KBM-7 (cell line): ENCODE results near the gene KCNJ10.
A peak's percentile ranks its signal among the peaks of the same experiment; 100 is the strongest.
"Not testable (repeated sequence)": the region's sequence is repeated elsewhere in the genome, so short reads cannot be mapped to it uniquely, and the experiment has no call there.

Source experiments
- DNase-seq: peaks from one replicate; pipeline ENCODE4 v3.0.0-alpha.2; 2015
- in situ Hi-C: fragments of 300-500 bp; cut with MboI; formaldehyde crosslinking; loops from 2 replicates; pipeline ENCODE4 v1.14.3; 2020; ENCODE audit warnings: low sequenced_read_pairs, low pct_unique_long_range_greater_than_20kb, mixed read lengths

The KCNJ10 gene

GRCh38 chr1:160066829-160067745 is 2.9 kb downstream of the KCNJ10 start:
- DNase-seq, result no peak

GRCh38 chr1:160064746-160065145 is 5.2 kb downstream of the KCNJ10 start:
- in situ Hi-C loops, result no loop called here
- DNase-seq, result no peak

More at GRCh38 chr1:160066829-160067745, 2.9 kb downstream of the KCNJ10 start:
- in situ Hi-C loops, result no loop called here

- in situ Hi-C loops, result no loop called here
- no peak for DNase-seq
These were observed 5.8 kb downstream of the KCNJ10 start for GRCh38 chr1:160064164-160064563.

- no peak for DNase-seq
- in situ Hi-C loops, result no loop called here
These were observed 6.8 kb downstream of the KCNJ10 start for GRCh38 chr1:160063176-160063575.

GRCh38 chr1:160062230-160062532 is 7.8 kb downstream of the KCNJ10 start:
- in situ Hi-C loops, result no loop called here
- no peak for DNase-seq

- in situ Hi-C loops, result no loop called here
- DNase-seq, result no peak
These were observed 8.4 kb downstream of the KCNJ10 start for GRCh38 chr1:160061369-160062229.

- no peak for DNase-seq
These were observed 11.9 kb downstream of the KCNJ10 start for GRCh38 chr1:160058087-160058486.

GRCh38 chr1:160056648-160057169 is 13.3 kb downstream of the KCNJ10 start:
- in situ Hi-C loops, result no loop called here
- DNase-seq, result no peak

More at GRCh38 chr1:160058087-160058486, 11.9 kb downstream of the KCNJ10 start:
- in situ Hi-C loops, result no loop called here

- no peak for DNase-seq
- in situ Hi-C loops, result no loop called here
These were observed 16.2 kb downstream of the KCNJ10 start for GRCh38 chr1:160053548-160054365.

- in situ Hi-C loops, result no loop called here
- no peak for DNase-seq
These were observed 17.0 kb downstream of the KCNJ10 start for GRCh38 chr1:160052936-160053335.

- in situ Hi-C loops, result no loop called here
- DNase-seq, result no peak
These were observed 19.3 kb downstream of the KCNJ10 start for GRCh38 chr1:160050619-160051018.

- in situ Hi-C loops, DNase-seq: not testable (repeated sequence)
These were observed 19.8 kb downstream of the KCNJ10 start for GRCh38 chr1:160050182-160050581.

GRCh38 chr1:160049101-160049500 is 20.9 kb downstream of the KCNJ10 start:
- DNase-seq, result no peak
- in situ Hi-C loops, result no loop called here

GRCh38 chr1:160048335-160048734 is 21.6 kb downstream of the KCNJ10 start:
- in situ Hi-C loops, result no loop called here
- no peak for DNase-seq

GRCh38 chr1:160047111-160047991 is 22.6 kb downstream of the KCNJ10 start:
- in situ Hi-C loops, result no loop called here
- DNase-seq, result no peak

- DNase-seq, result peak; percentile 60
- in situ Hi-C loops, result no loop called here
These were observed 23.4 kb downstream of the KCNJ10 start for GRCh38 chr1:160046494-160047110.

GRCh38 chr1:160045653-160046052 is 24.3 kb downstream of the KCNJ10 start:
- DNase-seq, result no peak
- in situ Hi-C loops, result no loop called here

- in situ Hi-C loops, result no loop called here
- no peak for DNase-seq
These were observed 26.4 kb downstream of the KCNJ10 start for GRCh38 chr1:160043543-160043942.
